HG02981 (cell line): Measurements from ENCODE around the gene DPH1.
"Not testable (repeated sequence)": the region's sequence is repeated elsewhere in the genome, so short reads cannot be mapped to it uniquely, and the experiment has no call there.

Experiments used
- ATAC-seq: cut with Tn5 transposase; IDR thresholded peaks from one replicate; pipeline ENCODE4 v1.9.1; 2021; ENCODE audit warnings: mild to moderate bottlenecking, moderate library complexity; ENCODE audit not compliant: unreplicated experiment

The DPH1 gene

DNA sequence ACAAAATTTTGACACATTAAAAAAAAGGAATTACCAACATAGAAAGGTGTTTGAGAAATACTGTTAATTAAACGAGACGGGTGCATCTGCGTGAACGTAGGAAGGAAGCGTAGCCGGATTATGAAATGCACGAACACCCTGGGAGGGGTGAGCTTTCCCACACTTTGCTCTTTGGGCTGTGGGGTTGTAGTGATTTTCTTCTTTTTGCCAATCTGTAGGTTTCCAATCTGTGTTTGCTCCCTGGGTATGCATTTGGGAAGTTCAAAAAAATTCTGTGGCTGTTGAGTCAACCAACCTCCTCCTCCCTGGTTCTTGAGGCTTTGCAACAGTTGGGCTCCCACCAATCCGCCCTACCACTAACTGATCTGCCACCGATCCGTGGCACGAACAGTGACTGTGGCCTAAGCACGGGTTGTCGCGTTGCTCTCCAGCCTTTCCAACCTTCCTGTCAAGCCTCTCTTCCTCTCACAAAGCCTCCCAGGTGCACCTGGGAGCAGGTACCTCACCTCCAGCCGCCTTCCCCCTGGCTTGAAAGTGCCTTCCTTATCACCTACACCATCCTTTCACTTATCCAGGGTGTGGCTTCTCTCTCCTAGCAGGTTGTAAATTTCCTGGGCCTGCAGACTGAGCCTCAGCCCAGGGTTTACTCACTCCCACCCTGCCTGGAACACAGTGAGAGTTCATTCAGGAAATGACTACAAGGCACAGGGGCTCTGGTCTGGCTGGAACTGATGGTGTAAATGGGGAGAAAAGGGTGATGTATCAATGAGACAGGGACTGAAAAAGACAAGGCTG lies 21.4 kb upstream of the DPH1 start:
- no peak for ATAC-seq

DNA sequence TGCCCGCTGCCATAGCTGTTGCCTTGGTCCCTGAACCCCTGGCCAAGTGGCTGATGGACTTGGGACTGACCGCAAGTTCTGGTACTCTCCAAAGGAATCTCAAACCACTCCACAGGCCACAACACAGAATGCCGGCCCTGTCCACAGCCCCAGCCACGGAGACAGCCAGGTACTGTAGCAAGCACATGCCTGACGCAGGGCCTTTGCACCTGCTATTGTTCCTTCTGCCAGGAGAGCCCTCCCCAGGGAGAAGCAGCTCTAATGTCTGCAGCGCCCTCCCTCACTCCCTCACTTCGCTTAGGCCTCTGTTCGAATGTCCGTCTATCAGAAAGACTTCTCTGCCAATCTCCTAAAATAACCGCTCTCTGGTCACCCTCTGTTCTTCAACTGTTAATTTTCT lies 20.2 kb upstream of the DPH1 start:
- no peak for ATAC-seq

DNA sequence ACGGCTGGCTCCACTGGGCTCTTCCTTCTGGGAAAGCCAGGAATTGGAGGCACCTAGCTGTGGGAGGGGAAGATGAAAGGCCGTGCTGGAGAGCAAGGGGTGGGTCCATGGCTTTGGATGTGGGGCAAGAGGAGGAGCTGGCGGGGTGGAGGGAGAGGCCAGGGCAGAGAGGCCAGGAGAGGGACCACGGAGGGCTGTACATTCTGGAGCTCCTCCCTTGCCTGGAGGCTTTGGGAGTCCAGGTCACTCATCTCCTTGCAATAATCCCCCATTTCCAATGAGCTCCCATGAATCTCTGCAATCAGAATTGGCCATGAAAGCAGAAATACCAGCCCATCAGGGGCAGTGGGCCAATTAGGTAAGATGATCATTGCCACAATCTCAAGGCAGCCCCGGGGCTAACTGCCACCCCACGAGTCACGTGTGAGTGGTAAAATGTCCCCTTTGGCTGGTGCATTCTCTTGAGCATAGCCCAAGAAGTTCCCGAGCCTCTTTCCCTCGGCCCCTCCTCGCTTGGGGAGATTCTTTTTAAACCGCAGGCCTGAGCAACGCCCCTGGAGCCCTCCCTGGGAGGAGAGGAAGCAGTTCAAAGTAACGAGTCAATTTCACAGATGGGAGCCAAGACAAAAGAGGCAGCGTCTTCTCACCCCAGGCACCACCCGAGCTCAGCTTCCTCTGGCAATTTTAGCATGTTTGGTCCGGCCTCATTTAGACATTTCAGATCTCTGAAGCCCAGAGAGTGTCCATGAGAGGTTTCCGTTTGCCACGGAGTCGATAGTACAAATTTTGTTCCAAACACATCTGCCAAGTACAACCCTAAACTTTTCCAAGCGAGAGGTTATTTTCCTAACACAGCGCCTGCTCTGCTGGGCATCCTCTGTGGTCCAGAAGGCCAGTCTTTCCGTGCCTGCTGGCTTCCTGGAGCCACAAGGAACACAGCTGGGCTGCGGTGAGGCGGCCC lies 18.3 kb upstream of the DPH1 start:
- no peak for ATAC-seq

DNA sequence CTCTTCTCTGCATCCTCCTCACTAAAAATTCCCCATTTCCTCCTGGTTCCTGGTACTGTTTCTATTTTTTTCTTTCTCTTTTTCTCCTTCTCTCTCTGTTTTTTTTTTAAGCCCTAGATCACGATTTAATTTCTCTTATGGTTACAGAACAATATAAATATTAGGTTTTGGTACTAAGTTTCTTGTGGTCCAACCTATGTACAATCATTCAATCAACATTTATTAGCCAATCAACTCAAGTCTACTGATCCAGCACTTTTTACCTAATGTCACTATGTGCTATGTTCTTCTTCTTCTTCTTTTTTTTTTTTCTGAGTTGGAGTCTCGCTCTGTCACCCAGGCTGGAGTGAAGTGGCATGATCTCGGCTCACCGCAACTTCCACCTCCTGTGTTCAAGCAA lies 17.5 kb upstream of the DPH1 start:
- no peak for ATAC-seq

DNA sequence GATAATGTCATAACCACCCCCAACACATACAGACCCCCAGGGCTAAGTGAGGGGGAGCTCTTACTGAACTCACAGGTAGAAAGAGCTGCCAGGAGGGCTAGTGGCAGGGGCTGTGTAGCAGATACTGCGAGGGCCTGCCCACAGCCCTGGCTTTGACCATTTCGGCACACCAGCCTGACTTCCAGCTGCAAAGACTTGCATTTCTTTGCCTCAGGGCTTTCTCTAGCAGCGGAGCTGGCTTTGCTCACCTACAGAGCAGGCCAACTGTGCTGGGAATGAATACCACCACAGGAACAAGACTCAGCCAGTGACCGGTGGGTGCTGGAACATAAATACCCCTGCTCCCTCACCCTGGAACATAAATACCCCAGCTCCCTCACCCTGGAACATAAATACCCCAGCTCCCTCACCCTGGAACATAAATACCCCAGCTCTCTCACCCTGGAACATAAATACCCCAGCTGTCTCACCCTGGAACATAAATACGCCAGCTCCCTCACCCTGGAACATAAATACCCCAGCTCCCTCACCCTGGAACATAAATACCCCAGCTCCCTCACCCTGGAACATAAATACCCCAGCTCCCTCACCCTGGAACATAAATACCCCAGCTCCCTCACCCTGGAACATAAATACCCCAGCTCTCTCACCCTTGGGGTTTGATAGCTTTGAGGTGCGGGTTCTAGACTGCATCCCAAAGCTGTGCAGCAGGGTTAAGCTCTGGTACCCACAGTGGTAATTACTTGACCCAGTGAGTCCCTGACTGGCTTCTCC lies 16.5 kb upstream of the DPH1 start:
- ATAC-seq: not testable (repeated sequence)

DNA sequence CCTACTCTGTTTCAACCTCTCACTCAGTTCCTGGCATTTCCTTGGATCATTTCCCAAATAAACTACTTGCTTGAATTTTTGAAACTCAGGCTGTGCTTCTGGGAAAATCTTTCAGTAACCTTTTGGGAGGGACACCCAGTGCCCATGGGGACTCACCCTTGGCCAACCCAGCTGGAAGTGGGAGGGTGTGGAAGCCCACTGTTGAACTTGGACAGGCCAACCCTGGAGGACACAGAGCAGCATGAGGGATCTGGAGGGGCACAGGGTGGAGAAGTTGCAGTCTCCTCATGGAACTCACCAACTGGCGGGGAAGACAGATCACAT lies 16.0 kb upstream of the DPH1 start:
- ATAC-seq: no peak

DNA sequence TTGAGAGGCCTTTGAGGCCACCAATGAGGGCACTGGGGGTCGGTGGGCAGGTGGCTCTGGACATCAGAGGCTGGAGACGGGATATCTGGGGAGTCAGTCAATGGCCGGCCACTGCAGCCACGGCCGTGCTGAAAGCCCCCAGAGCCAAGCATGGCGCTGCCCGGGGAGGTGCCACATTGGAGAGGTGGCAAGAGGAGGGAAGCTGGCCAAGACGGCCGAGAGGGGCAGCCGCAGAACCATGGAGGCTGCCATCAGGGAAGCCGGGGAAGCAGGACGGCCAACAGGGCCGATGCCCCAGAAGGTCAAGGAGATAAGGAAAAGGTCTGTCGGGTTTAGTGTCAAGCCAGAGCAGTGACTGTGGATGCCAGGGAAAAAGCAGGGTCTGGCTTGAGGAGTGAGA lies 14.6 kb upstream of the DPH1 start:
- no peak for ATAC-seq

DNA sequence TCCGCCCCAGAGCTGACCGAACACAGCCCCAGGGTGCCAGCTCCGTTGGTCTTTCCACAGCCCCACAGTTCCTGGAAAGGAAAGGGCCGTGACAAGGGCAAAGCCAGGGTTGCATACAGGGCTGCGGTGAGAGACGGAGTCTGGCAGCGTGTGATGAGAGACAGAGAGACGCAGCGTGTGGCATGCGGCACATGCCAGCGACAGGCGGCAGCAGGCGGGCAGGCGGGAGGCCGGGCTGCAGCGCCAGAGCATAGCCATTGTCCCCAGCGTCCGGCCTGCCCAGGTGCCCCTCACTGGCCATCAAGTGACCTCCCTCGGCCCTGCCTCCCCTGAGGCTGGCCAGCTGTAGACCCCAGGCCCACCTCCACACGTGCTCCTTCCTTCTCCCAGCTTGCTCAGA lies 13.5 kb upstream of the DPH1 start:
- ATAC-seq: no peak

DNA sequence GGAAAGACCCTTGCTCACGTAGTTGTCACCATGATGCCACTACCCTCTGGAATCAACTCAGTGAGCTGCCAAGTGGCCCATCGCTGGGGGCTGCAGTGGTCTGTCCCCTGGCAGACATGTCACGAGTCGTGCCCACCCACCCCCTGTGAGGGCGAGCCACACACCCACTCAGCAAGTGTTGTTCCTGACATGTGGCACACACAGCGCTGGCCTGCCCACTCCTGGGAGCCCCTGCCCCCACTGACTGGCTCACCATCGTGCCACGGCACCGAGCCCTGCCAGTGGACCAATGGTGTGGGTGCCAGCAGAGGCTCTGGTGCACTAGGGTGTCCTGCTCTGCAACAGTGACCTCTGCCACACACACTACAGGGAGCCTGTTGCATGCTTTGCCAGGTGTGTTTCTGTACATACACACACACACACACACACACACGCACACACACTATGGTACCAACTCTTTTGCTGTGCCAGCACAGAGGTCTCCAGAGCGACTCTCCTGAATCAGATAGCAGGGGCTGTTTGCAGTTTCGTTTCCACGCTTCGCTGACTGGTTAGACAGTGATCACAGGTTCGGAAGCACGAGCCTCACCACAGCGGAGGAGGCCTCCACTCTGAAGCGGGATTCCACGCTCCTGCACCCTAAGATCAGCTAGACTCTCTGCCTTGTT lies 12.5 kb upstream of the DPH1 start:
- no peak for ATAC-seq

DNA sequence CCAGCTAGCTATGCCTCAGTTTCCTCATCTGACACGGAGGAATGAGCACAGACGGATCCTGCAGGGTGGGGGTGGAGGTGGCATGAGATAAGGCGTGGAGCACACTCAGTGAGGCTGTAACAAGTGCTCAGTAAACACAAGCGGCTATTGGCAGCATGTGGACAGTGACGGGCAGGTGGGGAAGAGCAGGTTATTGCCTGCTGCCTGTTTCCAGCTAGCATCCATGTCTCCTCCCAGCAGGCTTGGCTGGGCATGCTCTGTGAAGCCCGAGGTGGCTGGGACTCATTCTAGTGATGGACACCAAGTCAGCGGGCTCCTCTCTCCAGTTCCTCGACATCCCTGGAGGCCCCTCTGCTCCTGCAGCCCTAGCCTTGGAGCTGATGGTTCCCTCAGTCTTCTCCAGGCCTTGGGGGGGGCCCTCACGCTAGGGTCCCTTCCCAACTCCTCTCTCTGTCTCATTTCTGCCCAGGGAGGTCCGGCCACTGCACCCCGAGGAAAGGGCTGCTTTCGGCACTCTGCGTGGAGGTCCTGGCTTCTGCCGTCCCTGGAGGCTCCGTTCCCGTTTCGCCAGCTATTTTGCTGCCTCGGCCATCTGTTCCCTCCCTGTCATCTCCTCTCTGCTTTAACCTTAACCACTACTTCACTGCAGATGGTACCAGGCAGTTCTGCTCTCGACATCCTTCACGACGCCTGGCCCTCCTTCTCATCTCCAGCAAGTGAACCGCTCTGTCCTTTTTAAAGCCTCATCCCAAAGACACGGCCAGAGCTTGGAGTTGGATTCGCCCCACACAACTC lies 11.0 kb upstream of the DPH1 start:
- ATAC-seq: no peak

DNA sequence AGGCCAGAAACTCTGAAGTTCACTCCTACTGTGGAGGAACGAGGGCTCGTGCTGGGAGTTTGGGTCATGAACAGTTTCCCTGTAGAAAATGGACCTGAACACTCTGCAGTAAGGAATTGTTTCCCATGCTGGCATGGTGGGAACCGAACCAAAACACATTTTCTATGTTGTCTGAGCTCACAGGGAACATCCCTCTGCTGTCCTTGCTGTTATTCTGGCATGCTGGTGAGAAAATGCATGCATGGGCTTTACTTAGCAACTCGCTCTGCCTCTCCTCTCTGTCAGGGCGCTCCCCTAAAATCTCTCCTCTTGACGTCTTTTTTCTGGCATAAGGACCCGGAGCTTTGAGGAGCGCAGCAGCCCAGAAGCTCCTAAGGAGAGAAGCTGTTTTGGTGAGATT lies 10.2 kb upstream of the DPH1 start:
- ATAC-seq: no peak

DNA sequence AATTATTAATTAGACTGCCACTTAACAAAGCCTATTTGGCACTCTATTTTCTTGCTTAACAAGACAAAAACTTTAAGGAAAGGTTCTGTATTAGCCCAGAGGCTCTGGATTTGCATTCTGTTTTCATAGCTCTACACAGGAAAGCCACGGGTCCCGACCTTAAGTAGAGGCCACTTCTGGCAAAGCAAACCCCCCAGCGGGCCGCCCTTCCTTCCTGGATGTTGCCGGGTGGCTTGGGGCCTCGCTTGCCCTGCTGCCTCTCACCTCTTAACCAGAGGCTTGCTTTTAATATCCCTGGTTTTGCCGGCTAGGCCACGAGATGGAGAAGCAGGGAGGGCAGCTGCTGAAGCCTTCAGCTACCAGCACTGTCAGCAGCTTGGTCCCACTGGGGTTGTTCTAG lies 9.2 kb upstream of the DPH1 start:
- ATAC-seq: no peak

DNA sequence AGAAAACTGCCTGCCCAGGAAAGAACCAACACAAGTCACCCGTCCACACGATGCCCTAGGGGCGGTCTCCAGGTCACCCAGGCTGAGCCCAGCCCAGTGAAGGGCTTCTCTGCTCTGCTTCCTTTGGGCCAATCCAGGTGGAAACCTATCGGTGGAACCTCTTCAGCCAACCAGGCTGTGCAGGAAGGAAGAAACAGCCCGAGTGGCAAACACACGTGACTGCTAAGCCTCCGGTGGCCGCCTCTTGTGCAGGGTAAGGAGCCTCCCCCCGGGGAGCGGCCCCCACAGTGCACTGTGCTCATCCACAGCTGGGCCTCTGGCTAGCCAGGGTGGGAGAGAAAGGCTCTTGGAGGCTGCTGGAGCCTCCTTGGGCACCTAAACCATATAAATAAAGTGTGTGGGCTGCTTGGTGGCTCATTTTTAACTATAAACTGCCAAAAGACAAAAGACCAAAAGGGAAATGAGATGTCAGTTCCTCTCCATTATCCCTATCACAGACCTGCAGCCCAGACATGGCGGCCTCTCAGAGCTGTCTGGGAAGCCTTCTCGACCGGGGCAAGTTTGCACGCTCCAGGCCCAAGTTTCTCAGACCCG lies 7.2 kb upstream of the DPH1 start:
- ATAC-seq: no peak

DNA sequence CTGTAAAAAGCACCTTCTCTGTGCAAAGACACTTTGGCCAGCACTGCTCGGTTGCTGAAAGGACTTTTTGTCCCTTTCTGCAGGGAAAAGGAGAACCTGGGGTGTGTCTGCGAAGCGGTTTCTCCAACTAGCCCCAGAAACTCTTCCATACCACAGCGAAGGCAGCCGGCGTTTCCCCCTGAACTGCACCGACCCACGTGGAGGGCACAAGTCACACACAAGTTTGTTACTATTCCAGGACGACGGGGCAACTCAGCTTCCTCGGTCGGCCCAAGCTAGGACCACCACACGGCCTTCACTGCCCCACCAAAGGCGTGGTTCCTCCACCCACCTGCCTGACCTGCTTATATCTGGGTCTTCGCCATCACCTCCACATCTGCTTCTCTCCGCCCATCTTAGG lies 6.7 kb upstream of the DPH1 start:
- no peak for ATAC-seq

DNA sequence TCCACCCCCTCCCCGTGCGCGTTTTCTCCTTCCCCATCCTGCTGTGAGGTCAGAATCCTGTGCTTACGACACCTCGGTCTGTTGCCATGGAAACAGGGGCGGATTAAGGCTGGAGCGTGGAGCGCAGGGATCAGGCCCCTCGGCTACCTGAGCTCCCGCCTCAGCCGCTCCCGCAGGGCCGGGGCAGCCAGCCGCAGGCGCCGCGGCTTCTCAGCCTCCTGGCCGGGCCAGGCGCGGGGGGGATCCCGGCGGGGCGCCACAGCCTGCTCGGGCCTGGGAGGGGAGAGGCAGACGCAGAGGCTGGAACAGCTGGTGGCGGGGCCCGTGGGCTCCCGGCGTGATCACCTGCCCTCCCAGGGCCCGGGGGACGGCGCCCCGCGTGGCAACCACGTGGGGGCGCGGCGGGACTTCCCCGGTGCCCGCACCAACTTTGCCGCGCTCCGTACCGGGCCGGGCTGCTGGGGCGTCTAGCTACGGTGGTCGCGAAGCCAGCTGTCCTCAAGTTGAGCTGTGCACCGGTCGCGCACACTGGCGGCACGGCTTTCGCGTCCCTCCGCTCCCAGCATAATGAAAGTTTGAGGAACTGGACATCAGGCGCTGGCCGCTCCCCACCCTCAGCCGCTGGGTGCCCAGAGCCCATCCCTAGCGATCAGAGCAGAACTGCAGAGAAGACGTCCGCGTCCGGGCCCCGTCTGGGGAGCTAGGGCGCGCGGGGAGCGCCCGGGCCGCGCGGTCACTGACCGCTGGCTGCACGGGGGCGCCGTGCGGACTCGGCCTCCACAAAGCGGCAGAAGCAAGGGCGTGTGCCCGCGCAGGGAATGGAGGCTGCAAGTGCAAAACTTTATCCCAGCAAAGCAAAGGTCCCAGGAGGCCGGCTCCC lies 6.0 kb upstream of the DPH1 start:
- no peak for ATAC-seq

DNA sequence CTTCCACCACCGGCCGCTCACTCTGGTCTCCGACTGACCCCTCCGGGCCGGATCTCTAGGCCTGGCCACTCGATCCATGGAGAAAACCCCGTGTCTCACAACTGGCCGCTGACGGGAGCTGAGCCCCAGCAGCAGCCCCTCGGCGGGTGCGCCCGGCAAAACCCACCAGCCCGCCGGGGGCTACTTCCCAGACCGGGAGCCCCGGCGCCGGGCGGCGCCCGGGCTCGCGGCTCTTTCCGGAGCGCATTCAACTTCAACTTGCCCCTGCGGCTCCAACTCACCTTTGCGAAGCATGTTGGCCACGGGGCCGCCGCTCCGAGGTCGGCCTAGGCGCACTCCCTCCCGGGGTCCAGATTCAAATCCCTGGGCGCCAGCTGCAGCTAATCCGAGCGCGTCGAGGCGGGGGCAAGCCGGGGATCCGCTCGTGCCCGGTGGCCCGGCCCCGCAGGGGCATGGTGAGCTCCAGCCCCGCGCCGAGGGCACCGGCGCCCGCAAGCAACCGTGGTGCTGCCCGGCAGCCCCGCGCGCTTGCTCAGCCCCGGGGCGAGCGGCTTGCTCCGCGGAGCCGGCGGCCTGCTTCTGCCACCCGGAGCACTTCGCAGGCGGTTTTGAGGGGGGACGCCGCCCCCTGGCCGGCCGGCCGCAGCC lies 5.3 kb upstream of the DPH1 start:
- no peak for ATAC-seq

DNA sequence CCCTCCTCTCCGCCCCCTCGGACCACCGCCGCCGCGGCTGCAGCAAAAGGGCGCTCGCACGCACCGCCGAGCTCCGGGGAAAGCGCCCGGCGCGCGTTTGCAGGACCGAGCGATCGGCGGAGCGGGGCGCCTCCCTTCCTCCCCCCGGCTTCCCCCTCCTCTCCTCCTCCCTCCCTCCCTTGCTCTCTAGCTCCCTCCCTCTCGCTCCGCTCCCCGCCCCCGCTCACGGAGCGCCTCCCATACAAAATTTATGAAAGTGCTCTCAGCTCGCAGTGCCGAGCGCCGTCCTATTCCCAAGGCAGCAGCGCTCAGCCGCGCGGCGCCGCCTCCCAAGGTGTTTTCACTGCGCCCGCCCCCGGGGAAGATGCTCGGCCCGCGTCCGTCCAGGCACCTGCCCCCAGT lies 4.7 kb upstream of the DPH1 start, which contains the start of gene RTN4RL1:
RTN4RL1 (minus strand) TSS at position 115 of the 402 bp plus-strand sequence. CDS start 469 bp downstream, outside the sequence.
- no peak for ATAC-seq

DNA sequence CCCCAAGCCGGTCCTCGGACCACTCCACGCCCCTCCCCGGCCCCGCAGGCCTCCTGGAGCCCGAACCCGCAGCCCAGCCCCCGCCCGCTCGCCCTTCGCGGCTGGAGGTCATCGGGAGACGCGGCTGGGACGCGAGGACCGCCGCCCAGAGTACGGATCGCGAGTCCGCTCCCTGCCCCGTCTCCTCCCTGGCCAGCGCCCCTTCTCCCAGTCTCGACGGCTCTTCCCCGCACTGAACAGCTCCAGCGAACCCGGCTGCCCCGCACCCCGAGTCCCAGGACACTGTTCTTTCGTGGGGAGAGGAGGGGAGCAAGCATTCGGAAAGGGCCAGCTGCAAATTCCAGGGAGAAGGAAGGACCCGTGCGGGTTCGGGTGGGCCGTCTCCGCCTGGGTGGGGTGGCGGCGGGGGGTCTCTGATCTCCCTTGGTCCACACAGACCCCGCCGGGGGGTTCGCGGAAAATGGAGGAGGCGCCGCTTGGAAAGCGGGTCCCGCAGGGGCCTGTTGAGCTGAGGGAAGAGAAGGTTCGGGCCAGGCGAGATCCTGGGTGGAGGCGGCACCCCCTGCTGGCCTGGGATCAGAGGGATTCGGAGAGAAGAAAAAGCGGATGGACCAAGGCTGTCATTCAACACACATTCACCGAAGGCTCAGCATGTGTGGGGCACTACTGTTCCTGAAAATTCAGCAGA lies 4.2 kb upstream of the DPH1 start:
- no peak for ATAC-seq
